CD14-positive monocyte (primary cell): ENCODE results near the gene CWC27. TPM values are rescaled to one million over a fixed set of nuclear protein-coding genes. Genes with fewer than 3 reads are reported as not detected.

Source experiments
- DNase-seq, 3 donors: peaks; one replicate each; pipeline ENCODE4 v3.0.0-alpha.2; 2011 to 2022
- H2AFZ ChIP-seq: 2 replicates; pipeline ENCODE4 v1.6.0; 2012; ENCODE audit warnings: mild to moderate bottlenecking, low read depth, low read length, inconsistent platforms; ENCODE audit not compliant: insufficient read depth, poor library complexity, severe bottlenecking
- H3K27ac ChIP-seq, 2 donors: 1 replicate in 1 of 2; 2 replicates in 1 of 2; pipeline ENCODE4 v1.5.1; 2012 to 2013; ENCODE audit warnings: low read length in 2 of 2, control low read depth in 1 of 2, inconsistent platforms in 1 of 2, low read depth in 1 of 2, mild to moderate bottlenecking in 1 of 2
- H3K27me3 ChIP-seq, 2 donors: one replicate each; pipeline versions ENCODE4 v1.6.0 to v1.6.1; 2011 to 2013; ENCODE audit warnings: low read length in 2 of 2; ENCODE audit not compliant: control insufficient read depth in 2 of 2, insufficient read depth in 2 of 2
- H3K36me3 ChIP-seq, 2 donors: replicated peaks in 1 of 2; 1 replicate in 1 of 2; 2 replicates in 1 of 2; pipeline versions ENCODE4 v1.5.1 to v1.6.1; 2012 to 2013; ENCODE audit warnings: low read length in 2 of 2, control low read depth in 1 of 2, inconsistent platforms in 1 of 2, mild to moderate bottlenecking in 1 of 2; ENCODE audit not compliant: insufficient read depth in 2 of 2, control insufficient read depth in 1 of 2
- H3K4me1 ChIP-seq, 2 donors: 1 replicate in 1 of 2; 2 replicates in 1 of 2; pipeline versions ENCODE4 v1.5.1 to v1.6.1; 2012 to 2013; ENCODE audit warnings: low read length in 2 of 2, control low read depth in 1 of 2, inconsistent platforms in 1 of 2, mild to moderate bottlenecking in 1 of 2, moderate library complexity in 1 of 2; ENCODE audit not compliant: insufficient read depth in 2 of 2, control insufficient read depth in 1 of 2
- H3K4me2 ChIP-seq: replicated peaks from 2 replicates; pipeline ENCODE3; 2012; ENCODE audit warnings: low read length, moderate library complexity, mild to moderate bottlenecking; ENCODE audit not compliant: poor library complexity, severe bottlenecking; ENCODE audit errors: extremely low read depth
- H3K4me3 ChIP-seq, 3 experiments: fragments of 200-600 bp in 1 of 3; sonication (generic) in 1 of 3; replicated peaks in 1 of 3; 1 replicate in 2 of 3; 2 replicates in 1 of 3; pipeline ENCODE4 v1.5.1; 2011 to 2013; ENCODE audit warnings: low read length in 3 of 3, mild to moderate bottlenecking in 3 of 3, control low read depth in 2 of 3, low read depth in 2 of 3, inconsistent platforms in 1 of 3, moderate library complexity in 1 of 3
- H3K79me2 ChIP-seq: 2 replicates; pipeline ENCODE4 v1.6.0; 2012; ENCODE audit warnings: mild to moderate bottlenecking, control low read depth, inconsistent platforms, low read length, moderate library complexity; ENCODE audit not compliant: insufficient read depth
- H3K9ac ChIP-seq: 2 replicates; pipeline ENCODE4 v1.6.0; 2017; ENCODE audit warnings: low read length, mild to moderate bottlenecking; ENCODE audit not compliant: insufficient read depth, poor library complexity, severe bottlenecking
- H3K9me3 ChIP-seq, 2 donors: replicated peaks in 1 of 2; 1 replicate in 1 of 2; 2 replicates in 1 of 2; pipeline versions ENCODE4 v1.5.1 to v1.6.1; 2012 to 2013; ENCODE audit warnings: low read length in 2 of 2, control low read depth in 1 of 2; ENCODE audit not compliant: control insufficient read depth in 1 of 2, insufficient read depth in 1 of 2
- H4K20me1 ChIP-seq: 2 replicates; pipeline ENCODE4 v1.6.0; 2012; ENCODE audit warnings: mild to moderate bottlenecking, low read length, control low read depth, moderate library complexity; ENCODE audit not compliant: insufficient read depth
- H3K27ac Mint-ChIP-seq, 7 donors: one replicate each; pipeline ENCODE4 v1.8.0; 2020; ENCODE audit warnings: mild to moderate bottlenecking in 7 of 7, mixed read lengths in 7 of 7, moderate library complexity in 6 of 7, inconsistent platforms in 2 of 7
- H3K27me3 Mint-ChIP-seq, 3 donors: one replicate each; pipeline ENCODE4 v1.8.0; 2021 to 2022; ENCODE audit warnings: low read depth in 3 of 3, mild to moderate bottlenecking in 3 of 3, mixed read lengths in 3 of 3, moderate library complexity in 3 of 3, inconsistent platforms in 1 of 3
- H3K36me3 Mint-ChIP-seq, 2 donors: one replicate each; pipeline ENCODE4 v1.8.0; 2020; ENCODE audit warnings: mixed read lengths in 2 of 2, inconsistent platforms in 1 of 2, mild to moderate bottlenecking in 1 of 2
- H3K4me1 Mint-ChIP-seq: one replicate; pipeline ENCODE4 v1.8.0; 2020; ENCODE audit warnings: mild to moderate bottlenecking, mixed read lengths
- H3K4me3 Mint-ChIP-seq, 2 donors: one replicate each; pipeline ENCODE4 v1.8.0; 2020; ENCODE audit warnings: mild to moderate bottlenecking in 2 of 2, mixed read lengths in 2 of 2, moderate library complexity in 1 of 2
- H3K9me3 Mint-ChIP-seq, 7 donors: one replicate each; pipeline ENCODE4 v1.8.0; 2020 to 2022; ENCODE audit warnings: mixed read lengths in 7 of 7, mild to moderate bottlenecking in 6 of 7, moderate library complexity in 6 of 7, inconsistent platforms in 2 of 7
- WGBS: methylation state at CpG from one replicate; pipeline ENCODE4 v1.1.5; 2013; ENCODE audit warnings: missing lambda C conversion rate; ENCODE audit not compliant: insufficient coverage; 5-methylcytosine and 5-hydroxymethylcytosine counted together
- intact Hi-C, 2 donors: fragments of 100-400 bp; cut with micrococcal nuclease; formaldehyde crosslinking; loops; one replicate each; pipeline versions ENCODE4 v1.15.0 to v1.15.1; 2023
- polyA plus RNA-seq, 3 donors: library from polyadenylated mRNA; depleted of rRNA in 1 of 3; unstranded in 2 of 3; stranded (reverse) in 1 of 3; fragments of 300-500 nt in 2 of 3; fragments of >200 nt in 1 of 3; fragmentation: Illumina TruSeq in 2 of 3; gene quantifications; 1 replicate in 2 of 3; 2 replicates in 1 of 3; pipeline ENCODE4 v1.2.3, GENCODE V29; 2012 to 2021
- TF ChIP-seq, protein P1 (sequence below): fragments of 200-600 bp; IDR thresholded peaks from one replicate; pipeline ENCODE4 v1.8.0; 2022; ENCODE audit warnings: antibody characterized with exemption, mild to moderate bottlenecking

The CWC27 gene
- polyA plus RNA-seq, 3 donors = 6.6 to 18.9 (median 14.5) TPM

DNA sequence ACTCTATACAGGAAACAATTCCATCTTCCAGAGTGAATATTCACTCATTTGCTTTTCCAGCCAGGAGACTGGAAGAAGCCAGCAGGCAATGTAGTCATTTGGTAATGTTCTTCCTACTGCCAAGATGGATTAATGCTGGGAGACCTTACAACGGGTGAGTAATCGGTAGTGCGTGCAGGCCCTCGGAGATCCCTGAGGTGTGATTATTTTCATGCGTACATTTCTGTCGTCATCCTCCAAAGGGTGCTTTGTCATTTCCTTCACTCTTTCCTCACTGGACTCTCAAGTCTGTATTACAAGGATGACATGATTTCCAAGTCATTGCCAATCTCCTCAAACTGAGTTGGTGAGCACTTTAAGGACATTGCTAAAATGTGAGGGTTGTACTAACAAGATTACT lies 263.5 kb downstream of the CWC27 start:
- peaks cover 0 to 2% (median 2%) of the 10 kb centered on the region in 3 donors for H3K27me3 Mint-ChIP-seq
- Histone ChIP-seq H3K9me3 (no peaks in the 10 kb centered on the region), H3K27ac (no peak overlapping the region), H3K4me2 (no peak overlapping the region), H3K4me1 (peaks cover 8 to 12% of the 10 kb centered on the region in 2 donors), H3K36me3 (no peaks in the 10 kb centered on the region), H3K4me3 (no peak overlapping the region), H3K9ac (no peak overlapping the region), H2AFZ (no peak overlapping the region), H3K27me3 (no peaks in the 10 kb centered on the region), H3K79me2 (no peaks in the 10 kb centered on the region), H4K20me1 (no peaks in the 10 kb centered on the region)
- no peak overlapping the region for H3K27ac Mint-ChIP-seq
- 100% methylated on average over 1 of the region's 6 CpGs for WGBS
- TF ChIP-seq, protein P1, sequence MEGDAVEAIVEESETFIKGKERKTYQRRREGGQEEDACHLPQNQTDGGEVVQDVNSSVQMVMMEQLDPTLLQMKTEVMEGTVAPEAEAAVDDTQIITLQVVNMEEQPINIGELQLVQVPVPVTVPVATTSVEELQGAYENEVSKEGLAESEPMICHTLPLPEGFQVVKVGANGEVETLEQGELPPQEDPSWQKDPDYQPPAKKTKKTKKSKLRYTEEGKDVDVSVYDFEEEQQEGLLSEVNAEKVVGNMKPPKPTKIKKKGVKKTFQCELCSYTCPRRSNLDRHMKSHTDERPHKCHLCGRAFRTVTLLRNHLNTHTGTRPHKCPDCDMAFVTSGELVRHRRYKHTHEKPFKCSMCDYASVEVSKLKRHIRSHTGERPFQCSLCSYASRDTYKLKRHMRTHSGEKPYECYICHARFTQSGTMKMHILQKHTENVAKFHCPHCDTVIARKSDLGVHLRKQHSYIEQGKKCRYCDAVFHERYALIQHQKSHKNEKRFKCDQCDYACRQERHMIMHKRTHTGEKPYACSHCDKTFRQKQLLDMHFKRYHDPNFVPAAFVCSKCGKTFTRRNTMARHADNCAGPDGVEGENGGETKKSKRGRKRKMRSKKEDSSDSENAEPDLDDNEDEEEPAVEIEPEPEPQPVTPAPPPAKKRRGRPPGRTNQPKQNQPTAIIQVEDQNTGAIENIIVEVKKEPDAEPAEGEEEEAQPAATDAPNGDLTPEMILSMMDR = no peak
- peaks cover 13% of the 10 kb centered on the region for H3K4me1 Mint-ChIP-seq
- H3K9me3 Mint-ChIP-seq = peaks cover 0 to 2% (median 0%) of the 10 kb centered on the region in 7 donors
- no peak overlapping the region for H3K4me3 Mint-ChIP-seq
- intact Hi-C loops = no loop called here
- DNase-seq = no peak
- H3K36me3 Mint-ChIP-seq = no peaks in the 10 kb centered on the region

DNA sequence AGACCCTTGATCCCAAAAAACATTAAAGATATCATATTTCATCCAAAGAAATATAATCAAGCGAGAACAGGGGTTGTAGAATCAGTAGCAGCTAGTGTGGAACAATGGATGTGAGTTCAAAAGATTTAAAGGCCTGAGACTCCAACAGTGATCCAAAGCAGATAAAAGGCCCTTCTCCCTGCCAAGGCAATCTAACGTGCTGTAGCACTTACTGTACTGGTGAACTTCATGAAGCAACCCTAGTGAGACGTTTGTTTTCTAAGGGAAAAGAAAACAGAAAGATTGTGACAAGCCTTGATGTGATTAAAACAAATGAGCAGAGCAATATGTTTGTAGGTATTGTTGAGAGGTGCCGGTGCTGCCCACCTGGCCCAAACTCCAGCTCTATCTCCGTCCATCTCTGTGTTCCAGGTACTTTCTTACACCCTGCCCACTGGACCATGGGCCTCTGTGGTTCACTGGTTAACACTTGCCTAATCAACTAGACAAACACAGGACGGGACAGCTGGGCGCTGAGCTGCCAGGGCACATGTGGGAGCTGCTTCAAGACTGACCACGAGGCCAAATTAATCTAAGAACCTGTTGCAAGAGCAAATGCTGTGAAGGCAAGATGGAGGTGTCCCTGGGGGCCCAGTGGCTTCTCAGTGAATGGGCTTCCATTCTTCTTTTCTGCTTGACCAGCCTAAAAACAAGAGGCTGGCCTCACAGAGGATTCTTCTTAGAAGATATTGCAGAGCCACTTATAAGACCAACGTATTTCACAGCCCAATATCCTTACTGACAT lies 265.5 kb downstream of the CWC27 start:
- intact Hi-C loops = no loop called here

More for the DNA sequence above, 265.5 kb downstream of the CWC27 start:
- Mint-ChIP-seq H3K36me3 (no peaks in the 10 kb centered on the region), H3K9me3 (peaks cover 0 to 2% (median 0%) of the 10 kb centered on the region in 7 donors), H3K27me3 (peaks cover 0 to 5% (median 2%) of the 10 kb centered on the region in 3 donors), H3K4me1 (peaks cover 13% of the 10 kb centered on the region), H3K27ac (peak overlapping the region in 3 of 7 donors; percentile 19 to 58 (median 41)), H3K4me3 (peak overlapping the region in 1 of 2 donors; percentile 52)
- 91% methylated on average over 3 of the region's 9 CpGs for WGBS
- Histone ChIP-seq H3K27me3 (no peaks in the 10 kb centered on the region), H3K9ac (no peak overlapping the region), H3K4me2 (no peak overlapping the region), H2AFZ (peak overlapping the region; percentile 95), H3K36me3 (no peaks in the 10 kb centered on the region), H3K4me1 (peaks cover 8 to 12% of the 10 kb centered on the region in 2 donors), H3K79me2 (no peaks in the 10 kb centered on the region), H3K9me3 (no peaks in the 10 kb centered on the region), H4K20me1 (no peaks in the 10 kb centered on the region), H3K4me3 (peak overlapping the region in 1 of 3 experiments; percentile 81), H3K27ac (no peak overlapping the region)
- TF ChIP-seq, protein P1 = no peak
- no peak for DNase-seq
